ENCODE data around the gene SLC66A2.

DNA sequence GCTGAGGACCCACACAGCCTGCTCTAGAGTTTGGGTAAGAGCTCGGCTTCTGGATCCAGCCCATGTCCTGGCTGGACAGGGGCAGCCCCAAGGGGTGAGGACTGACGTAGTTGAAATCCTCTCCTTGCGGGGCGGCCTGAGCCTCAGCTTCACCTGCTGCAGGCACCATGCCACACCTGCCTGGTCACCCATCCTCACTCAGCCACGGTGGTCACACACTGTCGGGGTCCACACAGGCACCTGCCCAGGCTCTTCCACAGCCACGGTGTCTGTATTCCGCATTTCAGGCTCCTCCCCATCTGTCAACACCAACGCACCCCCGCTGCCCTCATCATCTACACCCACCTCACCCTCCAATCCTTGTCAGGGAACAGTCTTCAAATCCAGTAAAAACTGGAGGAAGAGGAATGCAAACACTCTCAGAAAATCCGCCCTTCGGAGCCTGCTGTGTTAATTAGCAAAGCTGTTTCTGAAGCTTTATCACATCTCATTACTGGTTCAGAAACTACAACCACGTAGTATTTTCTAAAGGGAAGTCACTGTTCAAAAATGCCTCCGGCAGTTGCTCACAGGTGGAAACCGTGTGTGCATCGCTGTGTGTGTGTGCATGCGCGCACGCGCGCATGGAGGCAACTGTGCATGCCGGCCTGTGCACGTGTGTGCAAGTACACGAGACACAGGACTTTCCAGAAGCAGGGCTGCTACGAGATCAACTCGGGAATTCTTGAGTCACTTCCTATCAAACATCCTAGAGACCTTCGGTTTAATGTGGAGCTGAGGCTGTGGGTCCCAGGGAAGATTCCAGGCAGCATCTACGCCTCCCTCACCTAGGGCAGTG, 38.2 kb downstream of the SLC66A2 start:
- TF ChIP-seq, protein P1, sequence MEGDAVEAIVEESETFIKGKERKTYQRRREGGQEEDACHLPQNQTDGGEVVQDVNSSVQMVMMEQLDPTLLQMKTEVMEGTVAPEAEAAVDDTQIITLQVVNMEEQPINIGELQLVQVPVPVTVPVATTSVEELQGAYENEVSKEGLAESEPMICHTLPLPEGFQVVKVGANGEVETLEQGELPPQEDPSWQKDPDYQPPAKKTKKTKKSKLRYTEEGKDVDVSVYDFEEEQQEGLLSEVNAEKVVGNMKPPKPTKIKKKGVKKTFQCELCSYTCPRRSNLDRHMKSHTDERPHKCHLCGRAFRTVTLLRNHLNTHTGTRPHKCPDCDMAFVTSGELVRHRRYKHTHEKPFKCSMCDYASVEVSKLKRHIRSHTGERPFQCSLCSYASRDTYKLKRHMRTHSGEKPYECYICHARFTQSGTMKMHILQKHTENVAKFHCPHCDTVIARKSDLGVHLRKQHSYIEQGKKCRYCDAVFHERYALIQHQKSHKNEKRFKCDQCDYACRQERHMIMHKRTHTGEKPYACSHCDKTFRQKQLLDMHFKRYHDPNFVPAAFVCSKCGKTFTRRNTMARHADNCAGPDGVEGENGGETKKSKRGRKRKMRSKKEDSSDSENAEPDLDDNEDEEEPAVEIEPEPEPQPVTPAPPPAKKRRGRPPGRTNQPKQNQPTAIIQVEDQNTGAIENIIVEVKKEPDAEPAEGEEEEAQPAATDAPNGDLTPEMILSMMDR (IDR thresholded peaks at IDR 0.05) = no peak
- no peak for TF ChIP-seq POLR2A (IDR thresholded peaks at IDR 0.05)

Measured in lower leg skin (tissue), 3 donors.